Retinal pigment epithelial cell (primary cell): Measurements from ENCODE around the gene ARID1B.

Experiments
- DNase-seq: peaks from one replicate; pipeline ENCODE4 v3.0.0-alpha.2; 2010; ENCODE audit warnings: low read depth
- H3K4me3 ChIP-seq: 2 replicates; pipeline ENCODE4 v1.5.1; 2011; ENCODE audit warnings: mild to moderate bottlenecking, low read length, control low read depth, moderate library complexity
- TF ChIP-seq, protein P1 (sequence below): conservative IDR thresholded peaks from 2 replicates; pipeline ENCODE4 v1.5.1; 2011; ENCODE audit warnings: low read depth, low read length, control low read depth, inconsistent platforms

The ARID1B gene

DNA sequence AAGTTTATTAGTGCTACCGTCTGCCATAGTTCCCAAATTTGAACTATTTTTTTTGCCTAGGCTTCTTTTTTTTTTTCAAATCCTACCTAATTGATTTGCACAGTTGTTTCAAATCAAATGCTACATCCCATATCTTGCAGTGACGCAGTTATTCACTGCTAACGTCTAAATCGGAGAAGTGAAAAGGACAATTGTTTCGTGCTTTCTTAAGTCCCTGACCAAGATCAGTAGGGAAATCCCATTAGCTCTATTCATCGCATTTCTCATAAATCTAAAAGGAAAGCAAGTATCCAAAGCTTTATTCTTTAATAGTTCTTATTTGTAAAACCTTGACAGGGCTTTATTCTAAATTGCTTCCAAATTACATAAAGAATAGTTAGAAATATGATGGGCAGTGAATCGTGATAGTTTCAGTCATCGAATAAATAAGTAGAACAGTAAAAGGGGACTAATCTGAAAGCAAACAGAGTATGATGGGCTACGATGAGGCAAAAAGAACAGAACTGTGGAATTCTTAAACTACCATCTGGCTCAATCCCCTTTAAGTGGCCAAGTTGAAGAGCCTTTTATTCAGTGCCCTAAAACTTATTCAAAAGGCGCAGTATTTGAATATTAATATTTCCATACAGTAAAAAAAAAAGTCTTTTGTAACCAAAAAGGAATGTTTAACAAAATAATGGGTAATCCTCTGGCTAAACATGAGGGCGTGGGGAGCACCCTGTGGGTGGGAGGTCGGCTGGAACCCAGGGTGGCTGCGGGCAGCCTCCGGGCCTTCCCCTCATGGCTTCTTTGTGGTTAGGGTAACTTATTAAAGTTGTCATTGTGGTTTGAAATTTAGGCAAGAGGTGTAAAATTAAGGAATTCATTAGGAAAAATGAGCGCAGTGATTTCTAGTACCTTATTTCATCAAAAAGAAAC, 3.0 kb upstream of the ARID1B start:
- no peak for DNase-seq
- peak overlapping the region; percentile 1 for H3K4me3 ChIP-seq
- TF ChIP-seq, protein P1, sequence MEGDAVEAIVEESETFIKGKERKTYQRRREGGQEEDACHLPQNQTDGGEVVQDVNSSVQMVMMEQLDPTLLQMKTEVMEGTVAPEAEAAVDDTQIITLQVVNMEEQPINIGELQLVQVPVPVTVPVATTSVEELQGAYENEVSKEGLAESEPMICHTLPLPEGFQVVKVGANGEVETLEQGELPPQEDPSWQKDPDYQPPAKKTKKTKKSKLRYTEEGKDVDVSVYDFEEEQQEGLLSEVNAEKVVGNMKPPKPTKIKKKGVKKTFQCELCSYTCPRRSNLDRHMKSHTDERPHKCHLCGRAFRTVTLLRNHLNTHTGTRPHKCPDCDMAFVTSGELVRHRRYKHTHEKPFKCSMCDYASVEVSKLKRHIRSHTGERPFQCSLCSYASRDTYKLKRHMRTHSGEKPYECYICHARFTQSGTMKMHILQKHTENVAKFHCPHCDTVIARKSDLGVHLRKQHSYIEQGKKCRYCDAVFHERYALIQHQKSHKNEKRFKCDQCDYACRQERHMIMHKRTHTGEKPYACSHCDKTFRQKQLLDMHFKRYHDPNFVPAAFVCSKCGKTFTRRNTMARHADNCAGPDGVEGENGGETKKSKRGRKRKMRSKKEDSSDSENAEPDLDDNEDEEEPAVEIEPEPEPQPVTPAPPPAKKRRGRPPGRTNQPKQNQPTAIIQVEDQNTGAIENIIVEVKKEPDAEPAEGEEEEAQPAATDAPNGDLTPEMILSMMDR = no peak

DNA sequence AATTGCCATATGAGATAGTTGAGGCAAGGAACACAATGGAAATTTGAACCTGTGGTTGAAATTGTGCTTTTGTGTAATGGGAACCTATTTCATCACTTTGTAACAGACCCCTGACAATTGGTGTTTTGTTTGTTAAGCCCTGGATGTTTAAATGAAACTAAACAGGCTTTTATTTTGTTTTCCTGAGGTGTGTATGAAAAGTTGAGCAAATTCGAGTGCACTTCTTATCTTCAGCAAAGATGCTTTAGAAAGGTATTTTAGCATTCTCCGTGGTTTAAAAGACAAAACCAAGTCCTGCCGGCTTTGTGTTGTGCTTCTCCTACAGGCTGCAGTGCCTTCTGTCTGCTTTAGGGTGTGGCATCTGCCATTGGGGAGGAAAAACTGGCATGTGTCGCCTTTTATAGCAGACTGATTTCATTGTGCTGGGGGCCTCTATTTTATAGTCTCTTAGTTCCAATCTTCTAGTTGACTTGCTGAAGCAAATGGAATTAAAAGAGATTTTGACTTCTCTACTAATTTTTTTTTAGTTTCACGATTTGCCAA, 2.2 kb upstream of the ARID1B start:
- H3K4me3 ChIP-seq = no peak overlapping the region
- no peak for DNase-seq
- TF ChIP-seq, protein P1 = no peak

DNA sequence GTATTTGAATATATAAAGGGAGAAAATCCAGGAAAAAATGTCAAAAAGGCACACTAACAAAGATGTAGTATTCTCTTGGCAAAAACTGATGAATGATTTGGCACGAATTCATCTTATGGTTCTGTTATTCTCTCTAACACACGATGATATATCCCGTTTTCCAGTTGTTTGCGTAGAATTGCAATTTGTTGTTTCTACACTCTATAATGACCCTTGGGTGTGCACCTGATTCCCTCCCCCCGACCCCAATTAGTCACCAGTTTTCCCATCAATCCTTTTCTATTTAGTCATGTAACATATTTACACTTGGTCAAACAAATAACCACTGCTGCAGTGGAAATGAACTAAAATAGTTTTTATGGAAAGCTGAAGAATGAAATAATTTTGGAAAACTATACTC, 1.5 kb upstream of the ARID1B start:
- H3K4me3 ChIP-seq = no peak overlapping the region
- TF ChIP-seq, protein P1 = no peak
- no peak for DNase-seq

DNA sequence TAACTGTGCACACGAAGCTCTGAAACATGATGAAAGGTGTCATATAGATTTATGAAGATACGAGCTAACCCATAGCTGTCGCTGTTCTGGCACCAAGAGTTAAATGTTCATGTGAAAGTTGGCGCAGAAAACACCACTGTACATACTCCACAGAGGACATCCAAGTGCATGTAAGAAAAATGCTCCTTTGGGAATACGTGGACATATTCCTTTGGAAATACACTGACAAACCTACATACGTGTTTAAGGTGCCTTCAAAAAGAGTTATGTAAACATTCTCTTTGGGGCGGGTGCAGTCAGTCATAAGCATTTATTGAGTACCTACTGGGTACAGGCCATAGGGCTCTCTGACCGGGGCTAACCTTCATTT, 723 bp upstream of the ARID1B start:
- no peak for DNase-seq
- H3K4me3 ChIP-seq = peak overlapping the region; percentile 63
- TF ChIP-seq, protein P1 = no peak

DNA sequence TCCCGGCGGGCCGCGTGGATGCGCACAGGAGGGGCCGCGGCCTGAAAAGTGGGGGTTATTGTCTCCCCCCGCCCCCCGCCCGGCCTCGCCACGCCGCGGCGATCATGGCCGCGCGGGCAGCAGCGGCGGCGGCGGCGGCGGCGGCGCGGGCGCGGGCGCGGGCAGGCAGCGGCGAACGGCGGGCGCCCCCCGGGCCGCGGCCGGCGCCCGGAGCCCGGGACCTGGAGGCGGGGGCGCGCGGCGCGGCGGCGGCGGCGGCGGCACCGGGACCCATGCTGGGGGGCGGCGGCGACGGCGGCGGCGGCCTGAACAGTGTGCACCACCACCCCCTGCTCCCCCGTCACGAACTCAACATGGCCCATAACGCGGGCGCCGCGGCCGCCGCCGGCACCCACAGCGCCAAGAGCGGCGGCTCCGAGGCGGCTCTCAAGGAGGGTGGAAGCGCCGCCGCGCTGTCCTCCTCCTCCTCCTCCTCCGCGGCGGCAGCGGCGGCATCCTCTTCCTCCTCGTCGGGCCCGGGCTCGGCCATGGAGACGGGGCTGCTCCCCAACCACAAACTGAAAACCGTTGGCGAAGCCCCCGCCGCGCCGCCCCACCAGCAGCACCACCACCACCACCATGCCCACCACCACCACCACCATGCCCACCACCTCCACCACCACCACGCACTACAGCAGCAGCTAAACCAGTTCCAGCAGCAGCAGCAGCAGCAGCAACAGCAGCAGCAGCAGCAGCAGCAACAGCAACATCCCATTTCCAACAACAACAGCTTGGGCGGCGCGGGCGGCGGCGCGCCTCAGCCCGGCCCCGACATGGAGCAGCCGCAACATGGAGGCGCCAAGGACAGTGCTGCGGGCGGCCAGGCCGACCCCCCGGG, 637 bp downstream of the ARID1B start:
- DNase-seq = no peak
- TF ChIP-seq, protein P1 = no peak
- H3K4me3 ChIP-seq = peak overlapping the region; percentile 94

DNA sequence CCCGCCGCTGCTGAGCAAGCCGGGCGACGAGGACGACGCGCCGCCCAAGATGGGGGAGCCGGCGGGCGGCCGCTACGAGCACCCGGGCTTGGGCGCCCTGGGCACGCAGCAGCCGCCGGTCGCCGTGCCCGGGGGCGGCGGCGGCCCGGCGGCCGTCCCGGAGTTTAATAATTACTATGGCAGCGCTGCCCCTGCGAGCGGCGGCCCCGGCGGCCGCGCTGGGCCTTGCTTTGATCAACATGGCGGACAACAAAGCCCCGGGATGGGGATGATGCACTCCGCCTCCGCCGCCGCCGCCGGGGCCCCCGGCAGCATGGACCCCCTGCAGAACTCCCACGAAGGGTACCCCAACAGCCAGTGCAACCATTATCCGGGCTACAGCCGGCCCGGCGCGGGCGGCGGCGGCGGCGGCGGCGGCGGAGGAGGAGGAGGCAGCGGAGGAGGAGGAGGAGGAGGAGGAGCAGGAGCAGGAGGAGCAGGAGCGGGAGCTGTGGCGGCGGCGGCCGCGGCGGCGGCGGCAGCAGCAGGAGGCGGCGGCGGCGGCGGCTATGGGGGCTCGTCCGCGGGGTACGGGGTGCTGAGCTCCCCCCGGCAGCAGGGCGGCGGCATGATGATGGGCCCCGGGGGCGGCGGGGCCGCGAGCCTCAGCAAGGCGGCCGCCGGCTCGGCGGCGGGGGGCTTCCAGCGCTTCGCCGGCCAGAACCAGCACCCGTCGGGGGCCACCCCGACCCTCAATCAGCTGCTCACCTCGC, 1.5 kb downstream of the ARID1B start:
- peak overlapping the region; percentile 94 for H3K4me3 ChIP-seq
- DNase-seq = no peak
- TF ChIP-seq, protein P1 = no peak
